Transverse colon (tissue), 4 donors: ENCODE measurements around the gene ANO5. TPM values are rescaled to one million over a fixed set of nuclear protein-coding genes. Genes with fewer than 3 reads are reported as not detected.
A peak's percentile ranks its signal among the peaks of the same experiment; 100 is the strongest.

Experiments used
- DNase-seq: peaks from one replicate; pipeline ENCODE4 v3.0.0-alpha.2; 2019
- H3K27ac ChIP-seq, 4 donors: fragments of 200-600 bp; sonication (generic); 2 replicates each; pipeline ENCODE4 v1.5.1; 2016 to 2018; ENCODE audit warnings: inconsistent platforms in 4 of 4
- H3K27me3 ChIP-seq: fragments of 200-600 bp; sonication (generic); 2 replicates; pipeline ENCODE4 v1.5.1; 2017; ENCODE audit warnings: inconsistent platforms
- H3K36me3 ChIP-seq, 4 donors: fragments of 200-600 bp; sonication (generic); 2 replicates each; pipeline ENCODE4 v1.5.1; 2017 to 2019; ENCODE audit warnings: inconsistent platforms in 4 of 4
- H3K4me1 ChIP-seq, 4 donors: fragments of 200-600 bp; sonication (generic); 2 replicates each; pipeline ENCODE4 v1.5.1; 2017 to 2020; ENCODE audit warnings: inconsistent platforms in 4 of 4
- H3K4me3 ChIP-seq, 4 donors: fragments of 200-600 bp; sonication (generic); 1 replicate in 1 of 4; 2 replicates in 3 of 4; pipeline versions ENCODE4 v1.5.1 to v1.6.1; 2017 to 2019; ENCODE audit warnings: inconsistent platforms in 4 of 4
- H3K9me3 ChIP-seq, 2 donors: fragments of 200-600 bp; sonication (generic); 2 replicates each; pipeline ENCODE4 v1.5.1; 2017 to 2019; ENCODE audit warnings: inconsistent platforms in 2 of 2
- EP300 ChIP-seq: sonication (generic); formaldehyde crosslinking; IDR thresholded peaks from one replicate; pipeline ENCODE4 v1.6.1; 2017; ENCODE audit warnings: antibody characterized with exemption, low read depth
- POLR2A ChIP-seq: fragments of 450-650 bp; IDR thresholded peaks from one replicate; pipeline ENCODE4 v1.6.1; 2016; ENCODE audit warnings: antibody characterized with exemption, mild to moderate bottlenecking, moderate library complexity
- POLR2AphosphoS5 ChIP-seq, 3 donors: sonication (generic); formaldehyde crosslinking; IDR thresholded peaks; one replicate each; pipeline ENCODE4 v1.6.1; 2016; ENCODE audit warnings: antibody characterized with exemption in 3 of 3
- WGBS, 2 donors: methylation state at CpG; one replicate each; pipeline ENCODE4 v1.1.5; 2018; ENCODE audit warnings: low coverage in 1 of 2; 5-methylcytosine and 5-hydroxymethylcytosine counted together
- in situ Hi-C, 4 donors: fragments of 200-750 bp; cut with MboI; loops; one replicate each; pipeline versions ENCODE4 v1.15.0 to v1.15.1; 2017; ENCODE audit warnings: low sequenced_read_pairs in 3 of 4, low pct_ligation_motif_present in 1 of 4, low pct_unique_long_range_greater_than_20kb in 1 of 4
- intact Hi-C: fragments of 100-400 bp; cut with DNase I; formaldehyde crosslinking; loops from one replicate; pipeline ENCODE4 v1.15.1; 2023; ENCODE audit warnings: low total_unique reads
- total RNA-seq, 4 donors: library from RNA; depleted of rRNA; stranded (reverse); fragments of >200 nt; gene quantifications; one replicate each; pipeline ENCODE4 v1.1.0, GENCODE V29; 2016
- TF ChIP-seq, protein P1 (sequence below), 5 experiments: fragments of 200-600 bp in 3 of 5; fragments of 450-650 bp in 2 of 5; sonication (generic) in 3 of 5; IDR thresholded peaks; 1 replicate in 2 of 5; 2 replicates in 3 of 5; pipeline ENCODE4 v1.5.1; 2016 to 2017; ENCODE audit warnings: antibody characterized with exemption in 5 of 5, inconsistent platforms in 3 of 5, mild to moderate bottlenecking in 2 of 5, moderate library complexity in 1 of 5

ANO5 gene
- total RNA-seq, 4 donors from 2014 or later: 2.0 to 15.2 (median 7.5) TPM

DNA sequence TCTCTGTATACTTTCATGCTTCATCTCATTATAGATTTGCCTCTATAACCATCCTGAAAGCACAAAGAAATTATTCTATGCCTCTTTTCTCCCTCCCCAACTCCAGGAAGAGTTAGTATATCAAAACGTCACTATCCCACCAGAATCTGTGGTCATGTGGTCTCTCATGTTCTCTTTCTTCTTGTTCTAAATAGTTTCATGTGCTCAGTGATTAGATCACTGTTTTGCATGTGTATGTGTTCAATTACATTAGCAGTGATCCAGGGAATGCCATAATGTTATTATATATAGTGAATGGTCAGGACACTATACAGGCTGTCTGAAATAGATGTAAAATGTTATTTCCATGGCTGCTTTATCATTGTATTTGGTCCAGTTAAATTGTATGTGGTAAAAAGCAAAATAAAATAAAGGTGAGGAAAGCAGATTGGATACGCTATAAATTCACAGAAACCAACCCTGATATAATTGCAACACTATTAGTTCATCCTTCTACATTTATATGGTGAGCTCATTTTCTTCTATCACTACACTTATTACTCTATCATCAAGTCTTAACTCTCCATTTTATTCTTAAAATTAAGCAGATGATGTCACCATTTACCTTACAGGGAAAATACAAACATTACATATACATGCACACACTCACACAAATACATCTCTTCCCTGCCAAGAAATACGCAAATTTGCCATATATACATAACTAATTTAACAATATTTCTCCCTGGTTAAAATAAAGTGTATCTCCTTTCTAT, 26.9 kb upstream of the ANO5 start:
- in situ Hi-C loops (loop anchor here in 2 of 4 donors (10.0 kb wide), 2 partner anchors 129 to 139 kb away; no protein-coding TSS in a partner anchor), intact Hi-C loops (no loop called here)
- WGBS, 2 donors: 74 to 88% methylated on average over 3 of the region's 3 CpGs
- no peaks in the 10 kb centered on the region for H3K36me3 ChIP-seq
- no peaks in the 10 kb centered on the region for H3K27me3 ChIP-seq
- H3K4me3 ChIP-seq: no peak overlapping the region
- no peak overlapping the region for H3K27ac ChIP-seq
- no peak for DNase-seq
- TF ChIP-seq POLR2A: no peak
- TF ChIP-seq, protein P1, sequence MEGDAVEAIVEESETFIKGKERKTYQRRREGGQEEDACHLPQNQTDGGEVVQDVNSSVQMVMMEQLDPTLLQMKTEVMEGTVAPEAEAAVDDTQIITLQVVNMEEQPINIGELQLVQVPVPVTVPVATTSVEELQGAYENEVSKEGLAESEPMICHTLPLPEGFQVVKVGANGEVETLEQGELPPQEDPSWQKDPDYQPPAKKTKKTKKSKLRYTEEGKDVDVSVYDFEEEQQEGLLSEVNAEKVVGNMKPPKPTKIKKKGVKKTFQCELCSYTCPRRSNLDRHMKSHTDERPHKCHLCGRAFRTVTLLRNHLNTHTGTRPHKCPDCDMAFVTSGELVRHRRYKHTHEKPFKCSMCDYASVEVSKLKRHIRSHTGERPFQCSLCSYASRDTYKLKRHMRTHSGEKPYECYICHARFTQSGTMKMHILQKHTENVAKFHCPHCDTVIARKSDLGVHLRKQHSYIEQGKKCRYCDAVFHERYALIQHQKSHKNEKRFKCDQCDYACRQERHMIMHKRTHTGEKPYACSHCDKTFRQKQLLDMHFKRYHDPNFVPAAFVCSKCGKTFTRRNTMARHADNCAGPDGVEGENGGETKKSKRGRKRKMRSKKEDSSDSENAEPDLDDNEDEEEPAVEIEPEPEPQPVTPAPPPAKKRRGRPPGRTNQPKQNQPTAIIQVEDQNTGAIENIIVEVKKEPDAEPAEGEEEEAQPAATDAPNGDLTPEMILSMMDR (IDR thresholded peaks at IDR 0.05): no peak
- H3K4me1 ChIP-seq: peaks cover 0 to 19% (median 0%) of the 10 kb centered on the region in 4 donors
- no peaks in the 10 kb centered on the region for H3K9me3 ChIP-seq

DNA sequence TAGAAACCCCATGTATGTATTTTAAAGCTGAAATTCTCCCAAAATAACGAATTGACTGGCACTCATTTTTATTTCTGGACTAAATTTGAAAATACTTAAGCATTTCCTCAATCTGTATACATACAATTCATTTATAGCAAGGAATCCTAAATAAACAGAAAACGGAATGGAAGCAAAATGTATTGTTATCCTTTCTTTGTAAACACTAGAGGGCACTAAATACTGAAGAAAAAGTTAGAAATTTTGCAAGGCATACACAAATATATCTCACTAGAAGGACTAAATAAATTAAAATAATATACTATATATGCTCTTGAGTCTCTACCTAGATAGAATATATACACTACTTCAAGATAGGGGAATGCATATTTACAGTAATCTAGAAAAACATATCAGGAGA, 23.1 kb upstream of the ANO5 start:
- Histone ChIP-seq H3K4me3 (no peak overlapping the region), H3K4me1 (peaks cover 0 to 7% (median 0%) of the 10 kb centered on the region in 4 donors), H3K27me3 (no peaks in the 10 kb centered on the region), H3K9me3 (no peaks in the 10 kb centered on the region), H3K27ac (no peak overlapping the region), H3K36me3 (no peaks in the 10 kb centered on the region)
- in situ Hi-C loops: loop anchor here in 2 of 4 donors (10.0 kb wide), 2 partner anchors 125 to 135 kb away; no protein-coding TSS in a partner anchor
- no peak for DNase-seq
- TF ChIP-seq, protein P1 (IDR thresholded peaks at IDR 0.05): peak in 4 of 5 experiments; percentile 22 to 34 (median 31)
- no peak for TF ChIP-seq POLR2AphosphoS5 (IDR thresholded peaks at IDR 0.05)
- WGBS, 2 donors: 0 to 1% methylated on average over 2 of the region's 2 CpGs
- intact Hi-C loops: no loop called here

DNA sequence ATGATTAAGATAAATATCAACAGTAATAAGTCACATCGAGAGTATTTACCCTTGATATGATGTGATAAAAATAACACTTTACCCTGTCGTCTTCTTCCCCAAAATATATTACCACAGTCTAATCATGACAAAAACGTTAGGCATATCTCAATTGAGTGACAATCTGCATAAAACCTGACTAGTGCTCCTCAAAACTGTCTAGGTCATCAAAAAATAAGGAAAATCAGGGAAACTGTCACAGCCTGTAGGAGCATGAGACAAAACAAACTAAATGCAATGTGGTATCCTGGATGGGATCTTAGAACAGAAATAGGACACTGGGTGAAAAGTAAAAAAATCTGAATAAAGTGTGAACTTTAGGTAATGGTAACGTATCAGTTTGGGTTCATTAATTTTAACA, 19.4 kb upstream of the ANO5 start:
- in situ Hi-C loops: no loop called here
- H3K4me1 ChIP-seq: no peaks in the 10 kb centered on the region
- intact Hi-C loops: no loop called here
- no peaks in the 10 kb centered on the region for H3K27me3 ChIP-seq
- no peaks in the 10 kb centered on the region for H3K9me3 ChIP-seq
- no peak for TF ChIP-seq EP300
- TF ChIP-seq POLR2AphosphoS5 (IDR thresholded peaks at IDR 0.05): no peak
- TF ChIP-seq, protein P1 (IDR thresholded peaks at IDR 0.05): no peak
- no peak overlapping the region for H3K27ac ChIP-seq
- H3K36me3 ChIP-seq: no peaks in the 10 kb centered on the region
- 32 to 51% methylated on average over 4 of the region's 4 CpGs for WGBS, 2 donors
- H3K4me3 ChIP-seq: no peak overlapping the region
- DNase-seq: no peak

DNA sequence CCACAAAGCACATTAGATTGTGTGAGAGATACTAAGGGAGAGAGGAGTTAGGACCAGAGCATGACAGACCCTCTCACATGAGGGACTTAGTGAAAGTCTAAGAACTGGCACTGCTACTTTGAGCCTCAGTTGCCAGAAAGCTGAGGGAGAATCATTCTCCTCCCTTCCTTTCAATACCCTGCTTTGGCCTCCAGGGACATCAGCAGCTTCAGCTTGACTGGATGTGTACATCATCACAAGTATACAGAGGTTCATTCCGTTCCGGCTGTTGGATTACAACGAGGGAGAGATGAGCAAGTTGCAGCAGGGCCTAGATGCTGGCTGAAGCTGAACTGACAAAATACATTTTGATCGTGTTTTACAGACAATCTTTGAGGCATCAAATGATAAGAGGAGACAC, 15.7 kb upstream of the ANO5 start:
- WGBS, 2 donors: 74 to 88% methylated on average over 4 of the region's 4 CpGs
- in situ Hi-C loops: no loop called here

More for the DNA sequence above, 15.7 kb upstream of the ANO5 start:
- Histone ChIP-seq H3K4me1 (no peaks in the 10 kb centered on the region), H3K27ac (no peak overlapping the region), H3K27me3 (no peaks in the 10 kb centered on the region), H3K36me3 (no peaks in the 10 kb centered on the region), H3K9me3 (no peaks in the 10 kb centered on the region), H3K4me3 (no peak overlapping the region)
- no peak for TF ChIP-seq POLR2AphosphoS5 (IDR thresholded peaks at IDR 0.05)
- TF ChIP-seq, protein P1 (IDR thresholded peaks at IDR 0.05): no peak
- TF ChIP-seq POLR2A: no peak
- no peak for TF ChIP-seq EP300
- no peak for DNase-seq
- intact Hi-C loops: no loop called here
